Jurkat, Clone E6-1 (cell line): ENCODE results near the gene CACNA2D1.
"Not testable (repeated sequence)": the region's sequence is repeated elsewhere in the genome, so short reads cannot be mapped to it uniquely, and the experiment has no call there.

Experiments used
- DNase-seq: peaks from one replicate; pipeline ENCODE4 v3.0.0-alpha.2; 2011; ENCODE audit warnings: low read depth, low spot score
- H3K4me3 ChIP-seq: 2 replicates; pipeline ENCODE4 v1.5.1; 2011; ENCODE audit warnings: mild to moderate bottlenecking, low read length, control low read depth, moderate library complexity

The CACNA2D1 gene

DNA sequence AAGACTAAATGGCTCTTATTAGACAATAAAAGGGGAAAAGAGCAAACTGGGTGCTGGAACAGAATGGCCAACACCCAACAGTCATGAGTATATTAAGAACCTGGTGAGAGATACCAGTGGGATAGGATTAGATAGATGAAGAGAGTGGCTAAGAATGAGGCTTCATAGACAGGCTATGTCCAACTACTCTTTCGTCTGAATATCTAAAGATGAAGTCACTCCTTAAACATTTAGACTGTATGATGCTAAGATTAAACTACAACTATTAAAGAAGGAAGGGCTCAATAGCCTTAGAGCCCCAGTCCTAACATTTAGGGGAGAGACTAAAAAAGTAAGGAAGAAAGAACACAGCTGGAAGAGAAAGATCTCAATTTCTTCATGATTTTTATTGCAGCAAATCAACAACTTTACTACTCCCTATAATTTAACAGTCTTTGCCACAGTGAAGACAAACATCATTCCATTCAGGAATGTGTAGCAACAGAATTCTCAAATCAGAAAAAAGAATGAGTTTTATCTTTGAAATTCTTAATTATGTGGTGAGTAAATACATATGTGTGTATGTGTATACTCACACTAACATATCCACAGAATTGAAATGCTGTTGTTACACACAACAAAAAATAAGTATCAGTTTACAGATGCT is 45.6 kb downstream of the CACNA2D1 start:
- no peak for DNase-seq
- H3K4me3 ChIP-seq: no peak overlapping the region

- no peak overlapping the region for H3K4me3 ChIP-seq
- no peak for DNase-seq
Measured at GRCh38 chr7:82396343-82396742, 47.2 kb downstream of the CACNA2D1 start.

- DNase-seq: no peak
- no peak overlapping the region for H3K4me3 ChIP-seq
Measured at GRCh38 chr7:82395147-82395546, 48.4 kb downstream of the CACNA2D1 start.

DNA sequence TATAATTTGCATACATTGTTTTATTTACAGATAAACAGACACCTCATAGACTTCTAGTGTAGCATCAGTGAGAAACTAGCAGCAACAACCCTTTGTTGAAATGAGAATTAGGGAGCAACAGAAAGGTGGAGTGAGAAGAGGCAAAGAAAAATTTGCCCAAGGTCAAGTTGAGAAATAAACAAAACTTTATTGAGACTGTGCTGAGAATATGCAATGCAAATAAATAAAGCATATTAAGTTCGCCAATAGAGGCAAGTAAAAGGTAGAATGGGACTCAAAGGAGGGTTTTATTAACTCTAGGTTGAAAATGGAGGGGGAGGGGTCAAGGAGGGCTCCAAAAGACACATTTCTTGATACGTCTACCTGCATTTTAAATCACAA is 49.7 kb downstream of the CACNA2D1 start:
- H3K4me3 ChIP-seq: no peak overlapping the region
- DNase-seq: no peak

GRCh38 chr7:82393076-82393839 is 50.3 kb downstream of the CACNA2D1 start:
- H3K4me3 ChIP-seq: no peak overlapping the region
- no peak for DNase-seq

- no peak overlapping the region for H3K4me3 ChIP-seq
- no peak for DNase-seq
Measured at GRCh38 chr7:82390936-82391335, 52.6 kb downstream of the CACNA2D1 start.

GRCh38 chr7:82389876-82390275 is 53.7 kb downstream of the CACNA2D1 start:
- DNase-seq: no peak
- H3K4me3 ChIP-seq: no peak overlapping the region

DNA sequence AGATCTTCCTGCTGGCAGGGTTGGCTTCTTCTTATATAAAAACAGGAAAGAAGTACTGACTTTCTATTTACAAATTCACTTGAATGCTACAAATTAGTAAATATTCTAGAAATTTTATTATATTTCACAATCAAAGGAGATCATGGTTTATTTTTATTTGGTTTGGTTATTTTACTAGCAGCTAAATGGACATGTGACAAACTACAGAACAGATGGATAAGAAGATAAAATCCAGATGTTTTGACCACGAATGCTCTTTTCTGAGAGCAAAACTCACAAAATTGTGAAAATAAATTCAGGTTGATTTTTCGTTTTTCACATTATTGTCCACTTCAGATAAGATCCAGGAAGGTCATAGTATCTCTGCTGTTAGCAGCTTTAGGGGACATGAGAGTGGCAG is 55.4 kb downstream of the CACNA2D1 start:
- no peak overlapping the region for H3K4me3 ChIP-seq

GRCh38 chr7:82386571-82386970 is 57.0 kb downstream of the CACNA2D1 start:
- DNase-seq, H3K4me3 ChIP-seq: not testable (repeated sequence)

More for the DNA sequence above, 55.4 kb downstream of the CACNA2D1 start:
- DNase-seq: no peak

- H3K4me3 ChIP-seq: no peak overlapping the region
- DNase-seq: no peak
Measured at GRCh38 chr7:82384779-82385178, 58.8 kb downstream of the CACNA2D1 start.

- DNase-seq: no peak
- H3K4me3 ChIP-seq: no peak overlapping the region
Measured at GRCh38 chr7:82384051-82384464, 59.5 kb downstream of the CACNA2D1 start.

GRCh38 chr7:82382276-82382675 is 61.3 kb downstream of the CACNA2D1 start:
- H3K4me3 ChIP-seq: no peak overlapping the region
- no peak for DNase-seq

GRCh38 chr7:82376739-82377138 is 66.8 kb downstream of the CACNA2D1 start:
- no peak overlapping the region for H3K4me3 ChIP-seq
- no peak for DNase-seq

DNA sequence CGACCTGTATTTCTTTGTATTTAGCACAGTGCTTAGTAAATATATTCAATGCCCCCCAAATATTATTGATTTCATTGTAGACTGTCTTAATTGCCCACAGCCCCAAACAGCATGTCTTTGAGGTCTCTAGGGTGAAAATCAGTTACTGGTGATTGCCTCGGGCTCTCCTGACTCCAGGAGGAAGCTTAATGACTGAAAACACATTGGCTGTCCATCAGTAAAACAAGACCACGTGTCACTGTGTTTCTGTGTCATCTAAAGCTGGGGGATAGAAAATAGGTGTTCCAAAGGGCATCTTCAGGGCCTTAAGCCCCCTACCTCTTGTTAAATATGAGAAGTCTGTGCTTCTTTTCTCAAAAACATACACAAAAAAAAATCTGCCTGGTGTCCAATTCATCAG is 67.9 kb downstream of the CACNA2D1 start:
- H3K4me3 ChIP-seq: no peak overlapping the region
- no peak for DNase-seq

DNA sequence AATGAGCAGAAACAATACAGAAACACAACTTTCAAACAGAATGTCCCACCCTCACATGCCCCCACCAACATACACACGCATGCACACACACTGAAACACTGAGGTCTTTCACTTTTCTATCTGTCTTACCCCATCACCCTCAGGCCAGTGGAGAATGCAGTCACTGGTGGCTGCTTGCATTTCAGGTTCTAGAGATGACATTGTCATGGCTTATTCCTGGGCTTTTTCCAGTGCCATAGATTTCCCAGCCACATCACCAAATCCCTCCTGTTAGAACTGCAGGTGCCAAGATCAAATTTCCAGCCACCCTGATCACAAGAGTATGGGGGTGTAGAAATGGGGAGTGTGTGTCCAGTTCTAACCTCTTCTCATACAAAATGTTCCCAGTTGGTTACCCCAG is 68.4 kb downstream of the CACNA2D1 start:
- no peak overlapping the region for H3K4me3 ChIP-seq
- no peak for DNase-seq

DNA sequence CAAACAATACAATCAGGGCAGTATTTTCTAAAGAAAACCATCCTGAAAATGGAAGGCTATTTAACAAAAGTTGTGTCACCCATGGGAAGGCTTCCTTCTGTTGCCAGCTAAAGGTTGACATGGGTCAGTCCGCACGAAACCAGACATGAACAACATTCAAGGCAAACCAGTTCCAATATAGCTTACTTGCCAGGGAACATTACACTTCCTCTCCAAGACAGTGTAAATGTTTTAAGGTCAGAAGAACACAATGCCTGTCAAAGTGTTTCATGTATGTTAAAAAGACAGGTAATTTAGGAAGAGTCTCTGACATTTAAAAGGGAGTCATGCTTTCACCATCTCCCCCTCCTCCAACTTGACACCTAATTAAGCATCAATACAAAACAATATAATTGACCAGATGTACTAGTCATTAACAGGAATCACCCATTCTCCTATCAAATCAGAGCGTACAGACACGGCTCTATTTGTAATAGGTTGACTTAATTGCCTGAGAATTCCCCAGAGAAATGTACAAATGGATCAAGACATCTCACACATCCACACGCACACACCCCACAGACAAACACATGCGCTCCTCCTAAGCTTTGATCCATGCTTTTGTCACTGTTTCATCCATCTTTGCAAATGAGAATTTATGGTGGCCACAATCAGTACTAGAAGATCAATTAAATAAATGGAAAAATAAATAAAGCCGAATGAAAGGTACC is 69.5 kb downstream of the CACNA2D1 start:
- H3K4me3 ChIP-seq: no peak overlapping the region
- no peak for DNase-seq

DNA sequence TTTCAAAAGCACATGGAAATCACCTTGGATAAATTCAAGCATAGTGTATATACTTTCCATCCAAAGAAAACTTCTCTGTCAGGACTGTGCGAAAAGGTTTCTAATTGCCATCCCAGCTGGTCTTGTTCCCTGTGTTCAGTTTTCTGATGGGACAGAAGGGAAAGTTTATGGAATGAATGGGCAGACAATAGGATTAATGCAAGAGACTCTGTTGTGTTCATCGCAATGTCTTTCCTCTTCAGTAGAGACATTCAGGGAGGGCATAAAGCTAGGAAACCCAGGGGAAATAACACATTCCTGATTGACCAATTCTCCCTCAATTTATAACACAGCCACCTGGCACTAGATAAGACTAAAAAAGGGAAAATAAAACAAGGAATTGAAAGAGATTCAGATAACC is 78.9 kb downstream of the CACNA2D1 start:
- H3K4me3 ChIP-seq: no peak overlapping the region
- DNase-seq: no peak

DNA sequence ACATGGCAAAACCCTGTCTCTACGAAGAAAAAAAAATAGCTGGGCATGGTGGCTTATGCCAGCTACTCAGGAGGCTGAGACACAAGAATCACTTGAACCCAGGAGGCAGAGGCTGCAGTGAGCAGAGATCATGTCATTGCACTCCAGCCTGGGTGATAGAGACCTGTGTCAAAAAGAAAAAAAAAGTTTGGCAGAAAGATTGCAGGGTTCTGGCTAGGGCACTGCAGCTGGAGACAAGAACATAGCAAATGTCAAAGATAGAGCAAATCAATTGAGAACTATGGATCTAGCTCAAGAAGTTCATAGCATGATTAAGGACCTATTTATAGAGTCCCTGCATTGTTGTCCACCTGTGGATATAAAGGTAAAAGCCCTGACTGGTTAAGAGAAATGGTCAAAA is 79.5 kb downstream of the CACNA2D1 start:
- no peak for DNase-seq
- no peak overlapping the region for H3K4me3 ChIP-seq

DNA sequence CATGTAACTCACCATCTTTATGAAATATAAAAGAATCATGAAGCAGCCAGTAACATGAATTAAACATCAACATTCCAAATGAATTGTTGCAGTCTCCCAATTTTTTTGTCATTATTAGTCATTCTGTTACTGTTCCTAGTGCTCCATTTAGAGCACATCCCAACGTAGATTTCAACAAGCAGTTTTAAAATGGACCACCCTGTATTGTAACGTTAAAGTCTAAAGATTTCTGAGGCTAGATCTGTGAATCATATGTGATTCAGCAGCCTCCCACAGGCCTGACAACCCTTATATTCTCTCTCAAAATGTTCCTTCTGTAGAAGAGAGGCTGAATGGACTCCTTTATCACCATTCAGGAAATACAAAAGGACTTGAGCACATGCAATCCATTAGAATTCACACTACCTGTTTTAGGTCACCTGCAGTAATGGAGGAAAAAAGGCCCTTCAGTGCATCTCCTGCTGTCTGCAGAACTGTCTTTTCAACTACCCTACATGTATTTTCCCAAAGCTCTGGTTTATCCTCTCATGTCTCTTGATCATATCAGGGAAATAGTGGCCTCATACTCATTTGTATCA is 81.4 kb downstream of the CACNA2D1 start:
- no peak for DNase-seq

More for the DNA sequence above, 81.4 kb downstream of the CACNA2D1 start:
- no peak overlapping the region for H3K4me3 ChIP-seq
